RWPE2 (cell line): ENCODE results near the gene RD3L.

Experiments used
- ATAC-seq: fragments of 200-7000 bp; cut with Tn5 transposase; 3 replicates; pipeline ENCODE4 v1.9.1; 2021; ENCODE audit warnings: low read depth
- DNase-seq: peaks from one replicate; pipeline ENCODE4 v3.0.0-alpha.2; 2020; ENCODE audit warnings: low spot score
- H3K27ac ChIP-seq: fragments of 450-650 bp; 2 replicates; pipeline ENCODE4 v1.5.1; 2017; ENCODE audit warnings: mild to moderate bottlenecking; ENCODE audit not compliant: poor library complexity, severe bottlenecking
- H3K27me3 ChIP-seq: fragments of 250-450 bp; sonication (Bioruptor Pico); 2 replicates; pipeline ENCODE4 v1.5.1; 2021; ENCODE audit warnings: mild to moderate bottlenecking, moderate library complexity; ENCODE audit not compliant: insufficient read depth, poor library complexity, severe bottlenecking
- H3K36me3 ChIP-seq: fragments of 250-450 bp; sonication (Bioruptor Pico); 2 replicates; pipeline ENCODE4 v1.5.1; 2020; ENCODE audit warnings: low read depth, mild to moderate bottlenecking, moderate library complexity
- H3K4me1 ChIP-seq: fragments of 250-450 bp; sonication (Bioruptor Pico); 2 replicates; pipeline ENCODE4 v1.5.1; 2021; ENCODE audit warnings: mild to moderate bottlenecking, moderate library complexity; ENCODE audit not compliant: insufficient read depth, poor library complexity, severe bottlenecking
- H3K4me3 ChIP-seq: fragments of 250-450 bp; sonication (Bioruptor Pico); 2 replicates; pipeline ENCODE4 v1.5.1; 2021; ENCODE audit warnings: mild to moderate bottlenecking, moderate library complexity; ENCODE audit not compliant: severe bottlenecking
- H3K9me3 ChIP-seq: fragments of 250-450 bp; sonication (Bioruptor Pico); 2 replicates; pipeline ENCODE4 v1.5.1; 2021; ENCODE audit warnings: mild to moderate bottlenecking, moderate library complexity; ENCODE audit not compliant: severe bottlenecking
- TF ChIP-seq, protein P1 (sequence below): fragments of 450-650 bp; IDR thresholded peaks from one replicate; pipeline ENCODE4 v1.5.1; 2017; ENCODE audit warnings: mild to moderate bottlenecking, moderate library complexity; ENCODE audit not compliant: poor library complexity, severe bottlenecking

Gene RD3L

DNA sequence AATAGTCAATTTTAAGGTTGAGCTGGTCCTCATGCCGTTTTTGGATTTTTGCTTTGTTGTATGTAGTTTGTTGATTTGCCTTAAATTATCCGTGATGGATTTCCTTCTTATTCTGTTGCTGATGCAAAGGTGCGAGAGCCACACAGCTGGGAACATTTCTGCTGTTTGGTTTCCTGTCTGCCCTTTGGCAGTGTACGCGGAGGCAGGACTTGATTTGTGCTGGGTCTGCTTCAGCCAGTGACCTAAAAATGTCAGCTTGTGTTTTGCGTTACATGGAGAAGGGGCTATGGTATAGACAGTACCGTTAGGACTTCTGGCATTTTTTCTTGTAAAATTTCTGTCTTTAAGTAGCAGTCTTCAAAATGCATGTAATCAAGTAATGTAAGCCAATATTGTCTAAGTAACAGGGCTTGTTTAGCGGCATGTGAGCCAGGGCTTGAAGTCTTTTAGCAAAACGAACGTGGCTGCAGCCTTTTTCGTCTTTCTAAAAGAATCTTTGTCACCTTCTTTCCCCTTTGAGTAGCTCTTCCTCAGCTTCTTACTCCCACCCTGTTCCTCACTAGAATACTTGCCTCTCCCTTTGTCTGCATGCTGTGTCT, 18.2 kb upstream of the RD3L start:
- no peak for ATAC-seq
- DNase-seq = no peak
- TF ChIP-seq, protein P1, sequence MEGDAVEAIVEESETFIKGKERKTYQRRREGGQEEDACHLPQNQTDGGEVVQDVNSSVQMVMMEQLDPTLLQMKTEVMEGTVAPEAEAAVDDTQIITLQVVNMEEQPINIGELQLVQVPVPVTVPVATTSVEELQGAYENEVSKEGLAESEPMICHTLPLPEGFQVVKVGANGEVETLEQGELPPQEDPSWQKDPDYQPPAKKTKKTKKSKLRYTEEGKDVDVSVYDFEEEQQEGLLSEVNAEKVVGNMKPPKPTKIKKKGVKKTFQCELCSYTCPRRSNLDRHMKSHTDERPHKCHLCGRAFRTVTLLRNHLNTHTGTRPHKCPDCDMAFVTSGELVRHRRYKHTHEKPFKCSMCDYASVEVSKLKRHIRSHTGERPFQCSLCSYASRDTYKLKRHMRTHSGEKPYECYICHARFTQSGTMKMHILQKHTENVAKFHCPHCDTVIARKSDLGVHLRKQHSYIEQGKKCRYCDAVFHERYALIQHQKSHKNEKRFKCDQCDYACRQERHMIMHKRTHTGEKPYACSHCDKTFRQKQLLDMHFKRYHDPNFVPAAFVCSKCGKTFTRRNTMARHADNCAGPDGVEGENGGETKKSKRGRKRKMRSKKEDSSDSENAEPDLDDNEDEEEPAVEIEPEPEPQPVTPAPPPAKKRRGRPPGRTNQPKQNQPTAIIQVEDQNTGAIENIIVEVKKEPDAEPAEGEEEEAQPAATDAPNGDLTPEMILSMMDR = no peak
- Histone ChIP-seq H3K36me3 (no peaks in the 10 kb centered on the region), H3K9me3 (no peaks in the 10 kb centered on the region), H3K4me1 (no peaks in the 10 kb centered on the region), H3K27ac (no peak overlapping the region), H3K27me3 (no peaks in the 10 kb centered on the region), H3K4me3 (no peak overlapping the region)

DNA sequence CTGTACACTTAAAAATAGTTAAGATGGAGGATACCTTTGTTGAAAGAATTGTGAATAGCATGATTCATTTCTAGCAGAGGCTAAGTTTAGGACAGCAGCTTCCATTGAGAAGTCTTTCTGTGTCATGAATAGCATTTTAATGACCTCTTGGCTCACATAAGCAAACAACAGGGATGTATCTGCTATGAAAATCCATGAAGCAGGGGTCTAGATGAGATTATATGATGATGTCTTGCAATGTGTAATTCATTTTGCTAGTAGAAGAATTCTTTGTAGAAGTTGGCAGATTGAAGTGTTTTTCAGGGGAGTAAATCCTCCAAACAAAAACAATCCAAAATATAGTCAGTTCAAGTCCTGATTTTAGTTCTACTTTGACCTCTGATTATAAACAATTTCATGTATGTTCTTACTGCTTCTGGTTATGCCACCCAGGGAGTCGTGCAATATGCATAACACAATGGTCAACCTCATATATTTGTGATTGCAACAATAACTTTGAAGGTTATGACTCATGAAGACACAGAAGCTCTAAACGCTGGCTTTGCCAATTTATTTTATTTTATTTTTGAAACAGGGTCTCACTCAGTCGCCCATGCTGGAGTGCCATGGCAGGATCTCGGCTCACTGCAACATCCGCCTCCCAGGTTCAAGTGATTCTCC, 6.9 kb upstream of the RD3L start:
- TF ChIP-seq, protein P1 = no peak
- peak; percentile 59; the same call in 2 of the 3 replicates for ATAC-seq
- no peak for DNase-seq
- Histone ChIP-seq H3K36me3 (no peaks in the 10 kb centered on the region), H3K27ac (no peak overlapping the region), H3K9me3 (no peaks in the 10 kb centered on the region), H3K27me3 (peaks cover 5% of the 10 kb centered on the region), H3K4me1 (no peaks in the 10 kb centered on the region), H3K4me3 (no peak overlapping the region)

DNA sequence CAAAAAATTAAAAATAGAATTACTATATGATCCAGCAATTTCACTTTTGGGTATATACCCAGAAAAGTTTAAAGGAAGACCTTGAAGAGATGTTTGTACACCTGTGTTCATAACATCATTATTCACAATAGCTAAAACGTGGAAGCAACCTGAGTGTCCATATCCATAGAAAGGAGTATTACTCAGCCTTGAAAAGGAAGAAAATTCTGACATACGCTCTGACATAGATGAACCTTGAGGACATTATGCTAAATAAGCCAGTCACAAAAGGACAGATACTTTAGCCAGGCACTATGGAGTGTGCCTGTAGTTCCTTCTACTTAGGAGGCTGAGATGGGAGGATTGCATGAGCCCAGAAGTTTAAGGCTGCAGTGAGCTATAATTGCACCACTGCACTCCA, 6.1 kb upstream of the RD3L start:
- Histone ChIP-seq H3K4me3 (no peak overlapping the region), H3K4me1 (no peaks in the 10 kb centered on the region), H3K9me3 (no peaks in the 10 kb centered on the region), H3K27ac (no peak overlapping the region), H3K27me3 (peaks cover 5% of the 10 kb centered on the region), H3K36me3 (no peaks in the 10 kb centered on the region)
- ATAC-seq = no peak
- DNase-seq = no peak
- TF ChIP-seq, protein P1 = no peak

DNA sequence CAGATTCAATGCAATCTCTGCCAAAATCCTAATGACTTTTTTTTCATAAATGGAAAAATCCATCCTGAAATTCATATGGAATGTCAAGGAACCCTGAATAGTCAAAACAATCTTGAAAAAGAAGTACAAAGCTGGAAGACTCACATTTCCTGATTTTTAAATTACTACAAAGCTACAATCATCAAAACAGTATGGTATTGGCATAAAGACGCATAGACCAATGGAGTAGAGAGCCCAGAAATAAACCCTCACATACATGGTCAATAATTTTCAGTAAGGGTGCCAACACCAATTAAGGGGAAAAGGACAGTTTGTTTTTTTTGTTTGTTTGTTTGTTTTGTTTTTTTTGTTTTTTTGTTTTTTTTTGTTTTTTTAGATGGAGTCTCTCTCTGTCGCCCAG, 4.6 kb upstream of the RD3L start:
- no peaks in the 10 kb centered on the region for H3K9me3 ChIP-seq
- ATAC-seq = no peak

More for the DNA sequence above, 4.6 kb upstream of the RD3L start:
- no peaks in the 10 kb centered on the region for H3K4me1 ChIP-seq
- DNase-seq = no peak
- H3K27me3 ChIP-seq = peaks cover 12% of the 10 kb centered on the region
- H3K36me3 ChIP-seq = no peaks in the 10 kb centered on the region
- H3K27ac ChIP-seq = no peak overlapping the region
- TF ChIP-seq, protein P1 = no peak
- H3K4me3 ChIP-seq = no peak overlapping the region
